ENCODE measurements around the gene C4orf50.

C4orf50 gene

GRCh38 chr4:5913454-5913853 lies 104.8 kb downstream of the C4orf50 start:
- DNase-seq, result no peak

- DNase-seq, result no peak
Measured at GRCh38 chr4:5912614-5913019, 105.6 kb downstream of the C4orf50 start.

GRCh38 chr4:5908876-5909427 lies 109.3 kb downstream of the C4orf50 start:
- no peak for DNase-seq

GRCh38 chr4:5906191-5906590 lies 112.0 kb downstream of the C4orf50 start:
- DNase-seq, result no peak

- no peak for DNase-seq
Measured at GRCh38 chr4:5905714-5906113, 112.5 kb downstream of the C4orf50 start.

GRCh38 chr4:5900844-5901243 lies 117.4 kb downstream of the C4orf50 start:
- no peak for DNase-seq

GRCh38 chr4:5899881-5900280 lies 118.3 kb downstream of the C4orf50 start:
- no peak for DNase-seq

- no peak for DNase-seq
Measured at GRCh38 chr4:5899396-5899795, 118.8 kb downstream of the C4orf50 start.

GRCh38 chr4:5897674-5898073 lies 120.6 kb downstream of the C4orf50 start:
- DNase-seq, result no peak

GRCh38 chr4:5895287-5895686 lies 122.9 kb downstream of the C4orf50 start:
- no peak for DNase-seq

- DNase-seq, result no peak
Measured at GRCh38 chr4:5894266-5894665, 124.0 kb downstream of the C4orf50 start.

- DNase-seq, result no peak
Measured at GRCh38 chr4:5893591-5893990, 124.6 kb downstream of the C4orf50 start.

GRCh38 chr4:5893004-5893580 lies 125.1 kb downstream of the C4orf50 start, which contains the start of gene CRMP1:
Gene CRMP1 (minus strand): TSS chr4:5893086. CDS start chr4:5892969, 117 bp downstream.
- DNase-seq, result no peak

- DNase-seq, result no peak
Measured at GRCh38 chr4:5892323-5893003, 125.8 kb downstream of the C4orf50 start.

GRCh38 chr4:5891563-5892322 lies 126.5 kb downstream of the C4orf50 start:
- DNase-seq, result no peak

GRCh38 chr4:5890063-5890727 lies 128.0 kb downstream of the C4orf50 start:
- no peak for DNase-seq

GRCh38 chr4:5889002-5889696 lies 129.1 kb downstream of the C4orf50 start:
- DNase-seq, result no peak

- DNase-seq, result no peak
Measured at GRCh38 chr4:5888222-5889001, 129.8 kb downstream of the C4orf50 start.

- DNase-seq, result no peak
Measured at GRCh38 chr4:5887361-5888221, 130.6 kb downstream of the C4orf50 start.

- no peak for DNase-seq
Measured at GRCh38 chr4:5887011-5887360, 131.2 kb downstream of the C4orf50 start.

GRCh38 chr4:5885733-5886132 lies 132.5 kb downstream of the C4orf50 start:
- no peak for DNase-seq
